Muscle layer of colon (tissue), 2 donors: Measurements from ENCODE around the gene ADK.
"Not testable (repeated sequence)": the region's sequence is repeated elsewhere in the genome, so short reads cannot be mapped to it uniquely, and the experiment has no call there.

ENCODE experiments used
- H3K27ac ChIP-seq: one replicate; pipeline ENCODE4 v1.7.0; 2013; ENCODE audit warnings: low read depth, mild to moderate bottlenecking, low read length, moderate library complexity
- H3K27me3 ChIP-seq, 2 donors: one replicate each; pipeline ENCODE4 v1.7.0; 2013; ENCODE audit warnings: low read length in 2 of 2, mild to moderate bottlenecking in 2 of 2; ENCODE audit not compliant: insufficient read depth in 2 of 2, control insufficient read depth in 1 of 2
- H3K36me3 ChIP-seq: one replicate; pipeline ENCODE4 v1.7.0; 2013; ENCODE audit warnings: mild to moderate bottlenecking, low read length; ENCODE audit not compliant: insufficient read depth
- H3K4me1 ChIP-seq: one replicate; pipeline ENCODE4 v1.7.0; 2013; ENCODE audit warnings: mild to moderate bottlenecking, low read length; ENCODE audit not compliant: insufficient read depth
- H3K4me3 ChIP-seq, 2 donors: one replicate each; pipeline ENCODE4 v1.7.0; 2013; ENCODE audit warnings: low read length in 2 of 2, low read depth in 1 of 2, mild to moderate bottlenecking in 1 of 2, moderate library complexity in 1 of 2
- H3K9ac ChIP-seq: one replicate; pipeline ENCODE4 v1.7.0; 2013; ENCODE audit warnings: low read length
- H3K9me3 ChIP-seq: one replicate; pipeline ENCODE4 v1.7.0; 2013; ENCODE audit warnings: mild to moderate bottlenecking, low read length
- donor health status: abdominal sarcoma.
- donor health status: Adenocarcinoma of cecum.

The ADK gene

DNA sequence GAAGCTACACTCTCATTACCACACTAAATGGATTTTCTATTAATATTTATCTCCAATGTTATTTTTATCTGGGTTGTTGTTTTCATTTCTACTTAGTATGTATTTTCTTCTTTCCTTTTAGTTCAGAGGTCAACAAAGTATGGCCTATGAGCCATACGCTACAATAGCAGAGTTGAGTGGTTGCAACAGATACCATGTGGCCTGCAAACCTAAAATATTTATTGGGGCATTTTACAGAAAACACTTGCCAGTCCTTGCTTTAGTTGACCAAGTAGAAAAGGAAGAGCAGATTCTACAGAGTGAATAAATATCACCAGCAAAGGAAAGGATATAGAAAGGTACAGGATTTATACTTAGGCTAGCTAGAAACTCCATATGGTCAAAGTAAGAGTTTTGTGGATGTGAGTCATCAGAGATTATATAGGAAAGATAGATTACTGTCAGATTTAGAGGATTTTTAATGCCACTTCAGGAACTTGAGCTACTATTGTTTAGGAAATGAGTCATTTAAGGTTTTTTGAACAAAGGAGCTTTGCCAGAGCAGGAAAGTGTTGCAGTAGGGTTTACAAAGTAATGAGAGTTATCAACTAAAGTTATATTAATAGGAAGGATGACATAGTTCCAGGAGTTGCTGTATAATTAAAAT, 352.1 kb downstream of the ADK start:
- H3K27ac ChIP-seq = no peak overlapping the region

DNA sequence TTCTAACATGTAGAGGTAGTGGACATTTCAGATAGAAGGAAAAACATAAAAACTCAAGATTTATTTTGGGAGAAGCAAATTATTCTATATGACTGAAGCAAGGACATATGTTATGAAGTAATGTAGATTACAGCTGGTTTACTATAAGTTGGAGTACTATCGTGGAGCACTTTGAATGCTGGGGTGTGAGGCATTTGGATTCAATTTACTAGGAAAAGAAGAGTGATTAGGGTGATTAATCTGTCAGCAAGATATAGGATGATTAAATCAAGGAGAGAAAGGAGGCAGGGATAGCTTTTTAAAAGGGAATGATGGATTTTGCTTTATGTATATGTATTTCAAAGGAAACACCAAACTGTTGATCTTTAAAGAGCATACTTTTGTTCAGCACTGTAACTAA, 356.9 kb downstream of the ADK start:
- no peak overlapping the region for H3K27ac ChIP-seq
- no peak overlapping the region for H3K4me3 ChIP-seq
- no peaks in the 10 kb centered on the region for H3K27me3 ChIP-seq
- H3K9ac ChIP-seq = no peak overlapping the region
- H3K9me3 ChIP-seq = no peaks in the 10 kb centered on the region
- no peaks in the 10 kb centered on the region for H3K4me1 ChIP-seq
- no peaks in the 10 kb centered on the region for H3K36me3 ChIP-seq

More for the DNA sequence above, 352.1 kb downstream of the ADK start:
- Histone ChIP-seq H3K4me3 (no peak overlapping the region), H3K9ac (no peak overlapping the region), H3K4me1 (no peaks in the 10 kb centered on the region), H3K36me3 (no peaks in the 10 kb centered on the region), H3K27me3 (no peaks in the 10 kb centered on the region), H3K9me3 (no peaks in the 10 kb centered on the region)

DNA sequence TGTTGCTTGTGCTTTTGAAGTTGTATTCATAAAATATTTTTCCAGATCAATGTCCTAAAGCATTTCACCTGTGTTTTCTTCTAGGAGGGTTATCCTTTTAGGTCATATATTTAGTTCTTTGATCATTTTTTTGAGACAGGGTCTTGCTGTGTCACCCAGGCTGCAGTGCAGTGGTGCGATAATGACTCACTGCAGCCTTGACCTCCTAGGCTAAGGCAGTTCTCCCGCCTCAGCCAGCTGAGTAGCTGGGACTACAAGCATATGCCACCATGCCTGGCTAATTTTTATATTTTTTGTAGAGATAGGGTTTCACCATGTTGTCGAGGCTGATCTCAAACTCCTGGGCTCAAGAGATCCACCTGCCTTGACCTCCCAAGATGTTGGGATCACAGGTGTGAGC, 359.6 kb downstream of the ADK start:
- Histone ChIP-seq H3K9ac (no peak overlapping the region), H3K36me3 (no peaks in the 10 kb centered on the region), H3K27me3 (no peaks in the 10 kb centered on the region), H3K9me3 (no peaks in the 10 kb centered on the region), H3K4me3 (no peak overlapping the region), H3K27ac (no peak overlapping the region), H3K4me1 (no peaks in the 10 kb centered on the region)

DNA sequence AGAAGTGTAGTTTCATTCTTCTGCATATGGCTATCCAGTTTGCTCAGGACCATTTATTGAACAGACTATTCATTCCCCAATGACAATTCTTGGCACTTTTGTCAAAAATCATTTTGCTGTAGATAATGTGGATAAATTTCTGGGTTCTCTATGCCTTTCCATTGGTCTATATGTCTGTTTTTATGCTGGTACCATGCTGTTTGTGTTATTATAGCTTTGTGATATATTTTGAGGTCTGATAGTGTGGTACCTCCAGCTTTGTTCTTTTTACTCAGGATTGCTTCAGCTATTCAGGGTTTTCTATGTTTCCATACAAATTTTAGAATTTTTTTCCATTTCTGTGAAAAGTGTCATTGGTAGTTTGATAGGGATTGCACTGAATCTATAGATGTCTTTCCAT, 360.0 kb downstream of the ADK start:
- Histone ChIP-seq H3K27ac (no peak overlapping the region), H3K9me3 (no peaks in the 10 kb centered on the region)

DNA sequence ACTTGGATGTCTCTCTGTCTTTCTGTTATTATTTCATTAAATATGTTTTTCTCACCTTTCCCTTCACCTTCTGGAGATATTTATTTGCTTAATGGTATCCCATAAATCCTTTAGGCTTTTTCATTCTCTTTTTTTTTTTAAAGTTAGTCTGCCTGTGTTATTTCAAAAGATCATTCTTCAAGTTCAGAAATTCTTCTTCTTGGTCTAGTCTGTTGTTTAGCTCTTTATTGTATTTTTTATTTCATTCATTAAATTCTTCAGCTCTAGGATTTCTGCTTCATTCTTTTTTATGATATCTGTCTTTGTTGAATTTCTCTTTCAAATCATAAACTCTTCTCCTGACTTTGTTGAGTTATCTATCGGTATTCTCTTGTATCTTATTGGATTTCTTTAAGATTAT, 363.3 kb downstream of the ADK start:
- no peak overlapping the region for H3K4me3 ChIP-seq

More for the DNA sequence above, 360.0 kb downstream of the ADK start:
- H3K4me3 ChIP-seq = no peak overlapping the region
- no peaks in the 10 kb centered on the region for H3K4me1 ChIP-seq
- H3K36me3 ChIP-seq = no peaks in the 10 kb centered on the region
- H3K9ac ChIP-seq = no peak overlapping the region
- H3K27me3 ChIP-seq = no peaks in the 10 kb centered on the region

DNA sequence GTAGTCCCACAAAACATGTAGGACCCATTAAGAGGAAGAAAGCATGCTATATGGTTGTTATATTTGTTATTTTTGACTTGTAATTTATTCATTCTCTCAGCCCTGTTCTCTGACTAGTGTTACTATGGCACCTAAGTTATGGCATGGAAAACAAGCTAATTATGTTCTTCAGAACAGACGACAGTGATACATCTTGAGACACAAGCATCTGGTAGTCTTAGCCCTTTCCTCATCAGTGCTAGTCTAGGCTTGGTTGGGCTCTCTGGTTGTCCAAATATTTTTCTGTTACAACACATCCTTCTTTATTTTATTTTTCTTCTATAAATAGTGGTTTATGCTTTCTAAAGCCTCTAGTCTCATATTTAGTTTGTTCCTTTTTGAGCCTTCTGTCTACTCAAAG, 367.0 kb downstream of the ADK start:
- Histone ChIP-seq H3K27me3 (no peaks in the 10 kb centered on the region), H3K4me3 (no peak overlapping the region), H3K9ac (no peak overlapping the region), H3K27ac (no peak overlapping the region), H3K4me1 (no peaks in the 10 kb centered on the region), H3K9me3 (no peaks in the 10 kb centered on the region), H3K36me3 (no peaks in the 10 kb centered on the region)

More for the DNA sequence above, 363.3 kb downstream of the ADK start:
- Histone ChIP-seq H3K4me1 (no peaks in the 10 kb centered on the region), H3K27me3 (no peaks in the 10 kb centered on the region), H3K9me3 (no peaks in the 10 kb centered on the region), H3K36me3 (no peaks in the 10 kb centered on the region), H3K9ac (no peak overlapping the region), H3K27ac (no peak overlapping the region)

DNA sequence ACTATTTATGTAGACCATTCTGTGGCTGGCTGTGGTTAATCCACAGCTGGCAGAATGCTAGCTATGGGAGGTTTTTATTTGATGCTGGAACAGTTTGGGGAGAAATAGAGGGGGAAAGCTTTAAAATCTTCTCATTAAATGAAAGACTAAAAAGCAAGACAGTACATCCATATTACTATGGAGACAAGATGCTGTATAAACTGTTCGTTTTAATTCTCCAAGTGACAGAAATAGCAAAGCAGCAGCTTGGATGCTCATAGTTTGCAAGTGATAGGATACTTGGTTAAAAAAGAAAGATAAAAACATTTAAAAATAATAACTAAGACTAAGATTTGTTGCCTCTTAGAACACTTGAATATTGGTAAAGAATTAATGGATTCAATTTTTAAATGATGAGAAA, 370.5 kb downstream of the ADK start:
- Histone ChIP-seq H3K4me1 (no peaks in the 10 kb centered on the region), H3K27ac (no peak overlapping the region), H3K27me3 (no peaks in the 10 kb centered on the region), H3K36me3 (no peaks in the 10 kb centered on the region), H3K9ac (no peak overlapping the region), H3K4me3 (no peak overlapping the region), H3K9me3 (no peaks in the 10 kb centered on the region)

DNA sequence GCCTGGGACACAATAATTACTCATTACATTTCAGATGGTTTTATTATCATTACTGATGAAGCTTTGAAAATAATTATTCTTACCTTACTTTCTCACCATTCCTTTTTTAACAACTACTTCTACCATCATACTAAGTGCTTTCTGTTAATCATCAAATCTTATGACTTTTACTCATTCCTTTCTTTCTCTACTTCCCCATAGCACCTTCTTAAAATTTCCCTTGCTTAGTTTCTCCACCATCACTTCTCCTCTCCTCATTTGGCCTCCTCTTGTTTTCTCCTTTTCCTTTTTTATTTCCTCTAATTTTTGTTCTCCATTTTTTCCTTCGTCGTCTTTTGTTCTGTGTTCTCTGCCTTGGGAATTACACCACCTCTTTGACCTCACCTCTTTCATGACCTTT, 372.2 kb downstream of the ADK start:
- no peak overlapping the region for H3K27ac ChIP-seq
- no peaks in the 10 kb centered on the region for H3K9me3 ChIP-seq
- no peak overlapping the region for H3K9ac ChIP-seq

DNA sequence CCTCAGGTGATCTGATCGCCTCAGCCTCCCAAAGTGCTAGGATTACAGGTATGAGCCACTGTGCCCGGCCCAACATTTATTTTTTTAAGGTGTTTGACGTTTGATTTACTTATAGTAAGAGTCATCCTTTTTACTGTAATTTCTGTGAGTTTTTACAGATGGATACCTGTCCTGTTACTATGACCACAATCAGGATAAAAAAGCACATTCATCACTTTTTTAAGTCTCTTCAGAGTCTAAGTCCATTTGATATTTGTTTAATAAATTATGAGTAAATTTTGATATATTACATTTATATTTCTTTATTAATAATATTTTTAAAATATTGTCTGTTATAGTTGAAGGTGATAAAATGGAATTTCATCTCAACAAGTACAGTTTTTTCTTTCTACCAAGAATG, 374.9 kb downstream of the ADK start:
- Histone ChIP-seq H3K9me3 (no peaks in the 10 kb centered on the region), H3K4me3 (no peak overlapping the region)

More for the DNA sequence above, 372.2 kb downstream of the ADK start:
- H3K4me3 ChIP-seq = no peak overlapping the region
- H3K4me1 ChIP-seq = no peaks in the 10 kb centered on the region
- H3K36me3 ChIP-seq = no peaks in the 10 kb centered on the region
- H3K27me3 ChIP-seq = no peaks in the 10 kb centered on the region

DNA sequence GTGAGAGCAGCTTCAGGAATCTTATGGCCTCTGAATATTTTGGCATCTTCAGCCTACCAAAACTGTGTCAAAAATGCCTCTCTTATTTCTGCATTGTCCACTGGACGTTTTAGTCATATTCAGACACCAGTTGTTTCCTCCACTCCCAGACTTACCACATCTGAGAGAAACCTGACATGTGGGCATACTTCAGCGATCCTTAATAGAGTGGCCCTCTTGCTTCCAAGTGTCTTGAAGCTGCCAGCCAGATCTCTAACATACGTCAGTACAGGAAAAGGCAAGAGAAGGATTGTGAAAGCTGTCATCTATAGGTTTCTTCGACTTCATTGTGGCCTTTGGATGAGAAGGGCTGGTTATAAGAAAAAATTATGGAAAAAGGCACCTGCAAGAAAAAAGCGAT, 376.6 kb downstream of the ADK start:
- H3K9ac ChIP-seq, H3K27ac ChIP-seq, H3K4me3 ChIP-seq, H3K9me3 ChIP-seq, H3K4me1 ChIP-seq, H3K36me3 ChIP-seq, H3K27me3 ChIP-seq: not testable (repeated sequence)

More for the DNA sequence above, 374.9 kb downstream of the ADK start:
- Histone ChIP-seq H3K27me3 (no peaks in the 10 kb centered on the region), H3K4me1 (no peaks in the 10 kb centered on the region), H3K9ac (no peak overlapping the region), H3K27ac (no peak overlapping the region), H3K36me3 (no peaks in the 10 kb centered on the region)

DNA sequence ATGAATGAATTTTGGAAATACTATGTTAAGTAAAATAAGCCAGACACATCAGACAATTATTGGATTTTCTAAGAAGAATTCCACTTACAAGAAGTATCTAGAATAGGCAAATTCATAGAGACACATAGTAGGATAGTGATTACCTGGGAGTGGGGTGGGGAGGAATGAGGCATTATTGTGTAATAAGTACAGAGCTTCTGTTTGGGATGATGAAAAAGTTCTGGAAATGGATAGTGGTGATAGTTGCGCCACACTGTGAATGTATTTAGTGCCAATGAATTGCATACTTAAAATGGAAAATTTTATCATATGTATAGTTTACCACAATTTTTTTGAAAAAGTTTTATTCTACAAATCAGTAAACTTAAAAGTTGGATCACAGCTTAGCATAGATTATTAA, 378.2 kb downstream of the ADK start:
- H3K27ac ChIP-seq = no peak overlapping the region
- H3K36me3 ChIP-seq = no peaks in the 10 kb centered on the region
- no peak overlapping the region for H3K4me3 ChIP-seq
- H3K27me3 ChIP-seq = no peaks in the 10 kb centered on the region
- no peaks in the 10 kb centered on the region for H3K4me1 ChIP-seq
- H3K9ac ChIP-seq = no peak overlapping the region
- H3K9me3 ChIP-seq = no peaks in the 10 kb centered on the region

DNA sequence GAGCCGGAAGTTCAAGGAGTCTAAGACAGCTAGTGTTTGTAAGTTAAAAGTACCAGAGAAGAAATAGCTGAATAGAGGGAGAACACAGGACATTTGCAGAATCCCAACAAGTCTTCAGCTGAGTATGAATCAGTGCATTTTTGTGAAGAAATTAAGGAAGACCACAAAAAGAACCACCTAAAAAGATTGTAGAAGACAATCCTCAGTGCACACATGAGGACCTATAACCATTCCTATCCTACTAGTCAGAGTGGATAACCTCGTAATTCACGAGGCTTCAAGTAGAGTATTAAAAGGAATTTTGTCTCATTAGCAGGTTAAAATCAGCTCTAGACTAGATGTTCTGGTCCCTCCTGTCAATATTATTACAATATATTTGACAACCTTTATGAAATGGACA, 380.0 kb downstream of the ADK start:
- H3K4me3 ChIP-seq = no peak overlapping the region
- H3K9ac ChIP-seq = no peak overlapping the region
- no peaks in the 10 kb centered on the region for H3K4me1 ChIP-seq
- no peaks in the 10 kb centered on the region for H3K9me3 ChIP-seq
- H3K27ac ChIP-seq = no peak overlapping the region
- H3K27me3 ChIP-seq = no peaks in the 10 kb centered on the region
- H3K36me3 ChIP-seq = no peaks in the 10 kb centered on the region
